Measurements from ENCODE around the gene CACNA2D3. TPM values are rescaled to one million over a fixed set of nuclear protein-coding genes. Genes with fewer than 3 reads are reported as not detected.

CACNA2D3 gene
- total and polyA plus RNA-seq, 12 donors, result 0.51 to 43.5 (median 19.3) TPM

DNA sequence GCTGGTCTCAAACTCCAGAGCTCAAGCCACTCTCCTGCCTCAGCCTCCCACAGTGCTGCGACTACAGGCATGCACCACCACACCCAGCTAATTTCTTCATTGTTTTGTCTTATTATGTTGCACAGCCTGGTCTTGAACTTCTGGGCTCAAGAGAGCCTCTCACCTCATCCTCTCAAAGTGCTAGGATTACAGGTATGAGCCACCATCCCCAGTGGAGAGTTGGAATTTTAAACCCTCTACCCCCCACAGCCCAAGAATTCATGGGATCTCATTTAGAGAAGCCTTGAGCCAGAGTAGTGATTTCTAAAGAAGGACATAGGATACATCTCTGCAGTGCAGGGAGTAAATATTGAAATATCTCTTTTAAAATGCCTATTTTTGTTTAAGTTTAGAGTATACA is 221.1 kb downstream of the CACNA2D3 start:
- Histone ChIP-seq H3K27me3 (peaks cover 0 to 5% (median 0%) of the 10 kb centered on the region in 7 donors), H3K36me3 (no peaks in the 10 kb centered on the region), H3K27ac (no peak overlapping the region), H3K4me1 (peaks cover 0 to 7% (median 0%) of the 10 kb centered on the region in 9 donors), H3K4me3 (no peak overlapping the region), H3K9me3 (no peaks in the 10 kb centered on the region)
- DNase-seq (no peak), ATAC-seq (no peak)
- intact Hi-C loops (cut with DNase I), result no loop called here
- TF ChIP-seq, protein P1, sequence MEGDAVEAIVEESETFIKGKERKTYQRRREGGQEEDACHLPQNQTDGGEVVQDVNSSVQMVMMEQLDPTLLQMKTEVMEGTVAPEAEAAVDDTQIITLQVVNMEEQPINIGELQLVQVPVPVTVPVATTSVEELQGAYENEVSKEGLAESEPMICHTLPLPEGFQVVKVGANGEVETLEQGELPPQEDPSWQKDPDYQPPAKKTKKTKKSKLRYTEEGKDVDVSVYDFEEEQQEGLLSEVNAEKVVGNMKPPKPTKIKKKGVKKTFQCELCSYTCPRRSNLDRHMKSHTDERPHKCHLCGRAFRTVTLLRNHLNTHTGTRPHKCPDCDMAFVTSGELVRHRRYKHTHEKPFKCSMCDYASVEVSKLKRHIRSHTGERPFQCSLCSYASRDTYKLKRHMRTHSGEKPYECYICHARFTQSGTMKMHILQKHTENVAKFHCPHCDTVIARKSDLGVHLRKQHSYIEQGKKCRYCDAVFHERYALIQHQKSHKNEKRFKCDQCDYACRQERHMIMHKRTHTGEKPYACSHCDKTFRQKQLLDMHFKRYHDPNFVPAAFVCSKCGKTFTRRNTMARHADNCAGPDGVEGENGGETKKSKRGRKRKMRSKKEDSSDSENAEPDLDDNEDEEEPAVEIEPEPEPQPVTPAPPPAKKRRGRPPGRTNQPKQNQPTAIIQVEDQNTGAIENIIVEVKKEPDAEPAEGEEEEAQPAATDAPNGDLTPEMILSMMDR (IDR thresholded peaks at IDR 0.05), result no peak
- 88 to 95% methylated on average over 1 of the region's 1 CpG for whole genome bisulfite sequencing, 2 donors

DNA sequence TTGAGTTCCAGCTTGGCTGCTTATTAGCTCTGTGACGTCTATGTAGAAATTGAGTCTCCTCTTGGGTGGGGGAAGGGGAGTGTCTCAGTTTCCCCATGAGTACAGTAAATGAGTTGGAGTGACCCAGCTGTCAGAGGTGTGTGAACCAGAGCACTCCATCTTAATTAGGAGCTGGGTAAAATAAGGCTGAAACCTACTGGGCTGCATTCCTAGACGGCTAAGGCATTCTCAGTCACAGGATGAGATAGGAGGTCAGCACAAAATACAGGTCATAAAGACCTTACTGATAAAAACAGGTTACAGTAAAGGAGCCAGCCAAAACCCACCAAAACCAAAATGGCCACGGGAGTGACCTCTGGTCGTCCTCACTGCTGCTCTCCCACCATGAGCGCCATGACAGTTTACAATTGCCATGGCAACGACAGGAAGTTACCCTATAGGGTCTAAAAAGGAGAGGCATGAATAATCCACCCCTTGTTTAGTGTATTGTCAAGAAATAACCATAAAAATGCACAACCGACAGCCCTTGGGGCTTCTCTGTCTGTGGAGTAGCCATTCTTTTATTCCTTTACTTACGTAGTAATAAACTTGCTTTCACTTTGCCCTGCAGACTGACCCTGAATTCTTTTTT is 222.4 kb downstream of the CACNA2D3 start:
- Histone ChIP-seq H3K9me3 (no peaks in the 10 kb centered on the region), H3K4me3 (no peak overlapping the region), H3K27me3 (peaks cover 0 to 5% (median 0%) of the 10 kb centered on the region in 7 donors), H3K27ac (no peak overlapping the region), H3K4me1 (peaks cover 0 to 10% (median 0%) of the 10 kb centered on the region in 9 donors), H3K36me3 (no peaks in the 10 kb centered on the region)
- ATAC-seq, result no peak
- WGBS, 2 donors, result 68 to 70% methylated on average over 8 of the region's 8 CpGs
- DNase-seq, result no peak
- TF ChIP-seq, protein P1 (IDR thresholded peaks at IDR 0.05), result no peak
- intact Hi-C loops (cut with DNase I), result no loop called here

DNA sequence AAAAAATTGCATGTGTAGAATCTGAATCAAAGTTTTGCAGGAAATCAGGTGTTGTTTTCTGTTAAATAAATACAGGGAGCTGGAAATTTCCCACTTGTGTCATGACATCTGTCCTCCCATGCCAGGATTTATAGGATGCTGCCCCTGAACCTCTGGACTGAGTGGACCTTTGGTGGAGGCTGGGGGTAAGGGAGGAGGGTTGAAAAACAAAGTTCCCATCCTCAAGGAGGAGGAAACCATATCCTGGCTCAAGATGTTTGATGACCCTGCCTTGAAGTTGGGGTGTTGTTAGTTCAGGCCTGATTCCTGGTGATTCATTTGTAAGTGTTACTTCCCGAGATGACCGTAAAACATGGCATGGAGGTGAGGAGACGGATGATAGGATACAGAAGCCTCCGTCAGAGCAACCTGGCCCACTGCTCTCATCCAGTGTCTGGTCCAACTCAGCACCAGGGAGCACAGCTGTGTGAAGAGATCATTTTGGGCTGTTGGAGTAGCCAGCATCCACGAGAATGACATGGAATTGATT is 223.6 kb downstream of the CACNA2D3 start:
- H3K36me3 ChIP-seq, result no peaks in the 10 kb centered on the region
- H3K4me3 ChIP-seq, result no peak overlapping the region
- intact Hi-C loops (cut with DNase I), result no loop called here
- 64 to 69% methylated on average over 5 of the region's 5 CpGs for WGBS, 2 donors
- ATAC-seq, result no peak
- TF ChIP-seq, protein P1 (IDR thresholded peaks at IDR 0.05), result no peak
- H3K4me1 ChIP-seq, result peaks cover 0 to 10% (median 0%) of the 10 kb centered on the region in 9 donors
- no peak overlapping the region for H3K27ac ChIP-seq
- DNase-seq, result no peak
- H3K9me3 ChIP-seq, result no peaks in the 10 kb centered on the region
- H3K27me3 ChIP-seq, result peaks cover 0 to 5% (median 0%) of the 10 kb centered on the region in 7 donors

DNA sequence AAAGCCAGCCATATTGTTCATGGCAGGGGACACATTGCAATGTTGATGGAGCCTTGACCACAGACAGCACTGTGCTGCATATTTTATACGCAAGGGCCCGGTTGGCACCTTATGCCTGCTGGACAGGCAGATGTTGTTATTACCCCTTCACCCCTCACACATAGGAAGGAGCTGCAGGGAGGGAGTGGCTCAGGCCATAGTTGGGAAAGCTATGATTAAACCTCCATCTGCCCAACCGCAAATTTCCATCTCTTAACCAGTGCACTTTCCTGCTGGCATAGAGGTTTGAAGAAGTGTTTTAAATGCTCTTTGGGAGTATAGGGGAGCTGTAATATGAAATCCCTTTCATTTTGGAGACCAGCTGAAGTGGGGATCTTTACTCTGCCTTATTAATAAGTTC is 224.7 kb downstream of the CACNA2D3 start:
- DNase-seq, result no peak
- no peak for ATAC-seq
- no peak overlapping the region for H3K4me3 ChIP-seq
- no peaks in the 10 kb centered on the region for H3K9me3 ChIP-seq
- no peak overlapping the region for H3K27ac ChIP-seq
- H3K36me3 ChIP-seq, result no peaks in the 10 kb centered on the region
- TF ChIP-seq, protein P1 (IDR thresholded peaks at IDR 0.05), result no peak
- peaks cover 0 to 10% (median 0%) of the 10 kb centered on the region in 9 donors for H3K4me1 ChIP-seq
- WGBS, 2 donors, result 91 to 94% methylated on average over 3 of the region's 3 CpGs
- intact Hi-C loops (cut with DNase I), result no loop called here
- peaks cover 0 to 5% (median 0%) of the 10 kb centered on the region in 7 donors for H3K27me3 ChIP-seq
